GM18498 (cell line): Measurements from ENCODE around the gene CHD2.

Experiments used
- ATAC-seq: cut with Tn5 transposase; IDR thresholded peaks from one replicate; pipeline ENCODE4 v1.9.1; 2021; ENCODE audit warnings: mild to moderate bottlenecking, moderate library complexity; ENCODE audit not compliant: unreplicated experiment

Gene CHD2

GRCh38 chr15:92928225-92928750, 28.2 kb downstream of the CHD2 start:
- no peak for ATAC-seq

GRCh38 chr15:92929002-92929401, 28.9 kb downstream of the CHD2 start:
- ATAC-seq: no peak

GRCh38 chr15:92930054-92930621, 30.0 kb downstream of the CHD2 start:
- no peak for ATAC-seq

- ATAC-seq: no peak
These were observed 30.7 kb downstream of the CHD2 start for GRCh38 chr15:92930776-92931175.

- no peak for ATAC-seq
These were observed 33.0 kb downstream of the CHD2 start for GRCh38 chr15:92932946-92933649.

- no peak for ATAC-seq
These were observed 33.7 kb downstream of the CHD2 start for GRCh38 chr15:92933831-92934230.

- no peak for ATAC-seq
These were observed 34.6 kb downstream of the CHD2 start for GRCh38 chr15:92934716-92935115.

- no peak for ATAC-seq
These were observed 36.0 kb downstream of the CHD2 start for GRCh38 chr15:92936138-92936537.

GRCh38 chr15:92936693-92937092, 36.6 kb downstream of the CHD2 start:
- no peak for ATAC-seq

- ATAC-seq: no peak
These were observed 37.8 kb downstream of the CHD2 start for GRCh38 chr15:92937901-92938300.

- no peak for ATAC-seq
These were observed 38.3 kb downstream of the CHD2 start for GRCh38 chr15:92938387-92938786.

- ATAC-seq: no peak
These were observed 41.5 kb downstream of the CHD2 start for GRCh38 chr15:92941668-92942067.

GRCh38 chr15:92942706-92943105, 42.6 kb downstream of the CHD2 start:
- ATAC-seq: no peak

- no peak for ATAC-seq
These were observed 43.5 kb downstream of the CHD2 start for GRCh38 chr15:92943581-92943980.

- no peak for ATAC-seq
These were observed 44.9 kb downstream of the CHD2 start for GRCh38 chr15:92944946-92945521.

GRCh38 chr15:92947071-92947730, 47.1 kb downstream of the CHD2 start:
- no peak for ATAC-seq

GRCh38 chr15:92949604-92950249, 49.6 kb downstream of the CHD2 start:
- no peak for ATAC-seq

GRCh38 chr15:92951800-92952457, 51.8 kb downstream of the CHD2 start:
- no peak for ATAC-seq

- no peak for ATAC-seq
These were observed 52.3 kb downstream of the CHD2 start for GRCh38 chr15:92952458-92952850.

- ATAC-seq: no peak
These were observed 53.4 kb downstream of the CHD2 start for GRCh38 chr15:92953566-92953965.

- ATAC-seq: no peak
These were observed 53.9 kb downstream of the CHD2 start for GRCh38 chr15:92954002-92954401.
